Stromal cell of bone marrow (primary cell): ENCODE results near the gene VSTM2B.

Experiments used
- DNase-seq: peaks from one replicate; pipeline ENCODE4 v3.0.0-alpha.2; 2012; ENCODE audit warnings: low read depth

The VSTM2B gene

GRCh38 chr19:29497241-29497640 is 28.6 kb upstream of the VSTM2B start:
- no peak for DNase-seq

DNA sequence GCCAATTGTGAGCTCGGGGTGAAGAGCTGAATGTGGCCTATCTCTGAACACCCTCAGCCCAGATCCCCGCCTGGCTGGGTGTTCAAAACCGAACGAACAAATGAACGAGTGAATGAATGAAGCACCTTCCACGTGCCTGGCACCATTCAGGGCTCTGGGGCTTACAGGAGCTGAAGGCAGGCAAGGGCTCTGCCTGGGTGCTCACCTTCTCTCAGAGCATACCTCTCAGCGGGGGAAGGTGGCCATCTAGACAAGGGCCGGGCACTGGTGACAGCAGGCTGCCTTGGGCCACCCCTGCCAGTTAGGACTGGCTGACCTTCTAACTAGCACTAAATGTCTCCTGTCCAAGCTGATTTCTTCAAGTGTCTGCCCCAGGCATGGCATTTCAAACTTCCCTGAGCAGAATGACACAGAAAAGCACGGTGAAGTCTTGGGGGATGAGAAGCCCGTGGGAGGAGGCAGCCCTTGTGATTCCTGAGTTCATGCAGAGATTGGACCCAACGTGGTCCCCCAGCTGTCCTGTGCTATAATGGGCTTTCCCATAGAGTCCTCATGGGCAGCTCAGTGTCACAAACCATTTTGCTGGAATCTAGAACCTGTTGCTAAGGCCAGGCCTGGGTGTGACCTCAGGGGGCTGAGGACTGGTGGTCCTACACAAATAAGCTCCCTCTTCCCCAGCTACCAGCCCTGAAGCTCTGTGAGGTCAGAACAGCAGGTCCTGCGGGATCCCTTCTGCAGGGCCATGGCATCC is 27.9 kb upstream of the VSTM2B start:
- DNase-seq, result no peak

DNA sequence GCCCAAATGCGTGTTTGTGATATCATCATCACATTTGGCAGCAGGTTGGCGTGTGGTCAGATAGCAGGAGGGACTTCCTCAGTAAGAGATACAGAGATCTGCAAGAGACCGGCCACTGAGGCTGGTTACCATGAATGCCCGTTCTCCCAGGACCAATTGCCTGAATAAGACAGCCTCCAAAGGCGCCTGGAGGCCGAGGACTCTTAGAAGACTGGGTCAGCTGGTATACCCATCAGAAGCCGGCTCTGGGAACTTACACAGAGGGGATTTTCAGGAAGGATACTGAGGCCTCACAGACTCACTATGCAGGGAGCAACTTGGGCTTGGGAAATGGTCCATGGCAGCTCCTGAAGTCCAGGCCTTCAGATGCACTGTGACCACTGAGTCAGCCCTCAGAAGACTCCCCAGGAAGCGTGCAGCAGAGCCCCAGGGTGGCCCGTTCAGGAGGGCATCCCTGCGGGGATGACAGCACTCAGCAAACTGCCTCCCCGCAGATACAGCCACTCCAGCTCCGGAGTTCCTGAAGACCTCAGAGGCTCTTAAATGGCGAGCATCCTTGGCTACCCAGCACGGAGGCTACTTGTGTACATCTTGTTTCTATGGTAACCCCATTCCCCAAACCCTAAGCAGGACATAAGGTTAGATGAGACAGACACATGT is 26.4 kb upstream of the VSTM2B start:
- no peak for DNase-seq

- no peak for DNase-seq
Observed at GRCh38 chr19:29499921-29500590, 25.7 kb upstream of the VSTM2B start.

DNA sequence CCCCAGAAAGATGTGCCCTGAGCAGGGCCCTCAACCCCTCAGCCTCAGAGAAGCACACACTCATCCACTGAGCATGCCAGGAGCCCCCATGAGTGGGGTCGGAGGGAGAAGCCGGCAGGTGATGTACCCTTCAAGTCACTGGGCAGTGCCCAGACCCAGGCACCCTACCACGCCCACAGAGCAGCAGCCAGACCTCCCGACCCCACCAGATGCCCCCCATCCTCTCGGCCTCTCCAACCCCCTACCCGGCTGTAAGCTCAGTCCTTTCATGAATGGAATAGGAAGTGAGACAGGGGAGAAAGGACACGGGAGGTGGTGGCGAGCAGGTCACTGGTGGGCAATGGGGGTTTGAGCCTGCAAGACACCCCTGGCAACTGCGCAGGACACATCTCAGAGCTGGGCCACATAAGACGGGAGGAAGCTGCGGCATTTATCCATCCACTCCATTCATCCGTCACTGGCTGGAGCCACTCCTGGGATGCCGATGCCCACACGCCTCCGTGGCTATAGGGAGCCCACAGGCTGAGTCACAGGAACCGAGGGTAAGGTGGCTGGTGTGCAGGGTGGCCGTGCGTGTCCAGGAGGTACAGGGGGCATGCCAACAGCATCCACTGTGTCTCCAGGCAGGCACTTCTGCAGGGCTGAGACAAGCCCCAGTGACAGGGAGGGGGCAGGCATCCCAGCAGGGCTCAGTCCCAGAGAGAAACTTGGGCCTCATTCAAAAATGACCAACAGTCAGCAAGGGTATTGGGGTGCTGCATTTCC is 23.8 kb upstream of the VSTM2B start:
- no peak for DNase-seq

DNA sequence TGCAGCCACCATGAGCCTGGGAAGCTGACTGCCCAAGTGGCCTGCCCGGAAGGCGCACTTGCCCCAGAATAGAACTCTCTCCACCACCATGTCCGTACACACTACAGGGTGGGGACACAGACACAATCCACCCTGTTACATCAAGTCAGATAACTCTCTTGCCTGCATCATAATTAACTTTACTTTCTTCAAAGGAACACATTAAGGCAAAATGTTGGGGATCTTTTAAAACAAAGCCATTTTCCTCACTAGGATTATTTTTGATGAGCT is 23.3 kb upstream of the VSTM2B start:
- no peak for DNase-seq

DNA sequence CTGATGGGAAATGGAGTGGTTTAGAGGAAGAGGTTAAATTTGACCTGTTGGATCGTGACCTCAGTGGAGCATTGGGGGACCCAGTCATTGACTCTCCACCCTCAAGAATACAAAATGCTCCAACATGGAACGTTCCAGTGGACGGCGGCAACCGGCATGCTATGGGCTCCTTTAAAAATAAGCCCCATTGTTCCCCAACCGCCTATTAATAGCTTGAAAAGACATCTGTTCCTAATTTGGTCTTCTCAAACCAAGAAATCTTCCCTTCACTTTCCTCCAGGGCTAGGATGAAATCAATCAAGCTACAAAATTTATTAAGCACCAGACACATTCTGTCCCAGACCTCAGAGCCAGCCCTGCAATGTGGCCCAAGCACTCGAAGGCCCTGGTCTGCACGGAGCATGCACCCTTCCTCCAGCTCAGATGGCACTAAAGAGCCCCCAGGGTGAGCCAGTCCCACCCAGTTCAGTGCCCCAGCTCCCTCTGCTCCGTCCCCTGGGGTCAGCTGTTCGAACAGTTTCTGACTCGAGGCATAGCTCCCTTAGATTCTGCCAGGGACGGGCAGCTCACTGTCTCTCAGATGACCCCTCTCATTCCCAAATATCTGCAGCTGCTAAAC is 22.5 kb upstream of the VSTM2B start:
- DNase-seq, result no peak

DNA sequence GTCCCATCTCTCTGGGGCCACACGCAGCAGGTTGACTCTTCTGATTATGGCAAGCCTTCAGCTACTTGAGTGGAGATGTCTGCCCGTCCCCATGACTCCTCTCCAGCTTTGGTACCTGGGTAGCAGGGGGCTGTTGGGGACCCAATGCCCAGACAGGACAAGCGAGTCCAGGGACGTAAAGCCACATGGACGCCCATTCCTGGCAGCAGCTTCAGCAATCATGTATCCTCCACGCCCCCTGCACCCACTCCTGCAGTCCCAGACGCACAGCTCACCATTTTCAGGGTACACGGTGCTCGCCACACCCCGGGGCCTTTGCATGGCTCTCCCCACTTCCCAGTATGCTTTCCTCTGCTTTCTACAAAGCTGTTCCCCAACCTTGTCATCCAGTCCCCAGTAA is 22.0 kb upstream of the VSTM2B start:
- no peak for DNase-seq

- DNase-seq, result no peak
Observed at GRCh38 chr19:29504454-29504853, 21.3 kb upstream of the VSTM2B start.

- DNase-seq, result no peak
Observed at GRCh38 chr19:29505097-29505824, 20.5 kb upstream of the VSTM2B start.

GRCh38 chr19:29506619-29506911 is 19.2 kb upstream of the VSTM2B start:
- DNase-seq, result no peak

DNA sequence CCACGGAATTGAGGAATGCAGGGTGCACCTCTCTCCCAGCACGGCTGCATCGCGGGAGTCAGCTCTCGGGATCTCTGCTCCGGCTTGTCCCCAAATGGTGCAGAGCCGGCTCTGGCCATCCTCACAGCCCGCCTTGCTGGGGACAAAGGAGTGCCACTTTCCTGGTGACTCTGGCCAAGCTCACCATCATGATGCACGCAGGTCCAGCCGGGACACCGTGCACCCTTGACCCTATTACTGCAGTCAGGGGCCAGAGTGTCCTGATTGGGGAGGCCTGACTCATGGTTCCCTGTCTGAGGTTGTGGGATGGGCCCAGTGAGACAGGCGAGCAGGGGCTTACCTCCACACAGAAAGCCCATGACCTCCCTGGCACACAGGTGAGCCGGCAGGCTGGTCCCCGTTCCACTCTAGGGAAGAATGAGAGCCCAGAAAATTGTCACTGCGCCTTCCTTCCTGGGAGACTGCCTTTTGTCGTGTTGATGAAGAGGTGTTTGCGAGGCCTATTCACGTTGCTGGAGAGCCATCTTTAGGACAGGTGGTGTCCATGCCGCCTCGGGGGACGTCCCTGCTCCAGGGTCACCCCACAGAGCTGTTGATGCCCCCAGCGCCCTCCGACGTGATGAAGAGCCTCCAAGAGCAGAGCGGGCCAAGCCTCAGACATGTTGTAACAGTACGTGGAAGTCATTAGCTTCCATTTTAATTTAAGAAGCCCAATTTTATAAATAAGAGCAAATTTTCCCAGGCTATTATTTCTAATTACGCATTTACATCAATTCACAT is 18.5 kb upstream of the VSTM2B start:
- DNase-seq, result no peak

- DNase-seq, result no peak
Observed at GRCh38 chr19:29508181-29508580, 17.6 kb upstream of the VSTM2B start.

GRCh38 chr19:29509456-29509855 is 16.3 kb upstream of the VSTM2B start:
- no peak for DNase-seq

DNA sequence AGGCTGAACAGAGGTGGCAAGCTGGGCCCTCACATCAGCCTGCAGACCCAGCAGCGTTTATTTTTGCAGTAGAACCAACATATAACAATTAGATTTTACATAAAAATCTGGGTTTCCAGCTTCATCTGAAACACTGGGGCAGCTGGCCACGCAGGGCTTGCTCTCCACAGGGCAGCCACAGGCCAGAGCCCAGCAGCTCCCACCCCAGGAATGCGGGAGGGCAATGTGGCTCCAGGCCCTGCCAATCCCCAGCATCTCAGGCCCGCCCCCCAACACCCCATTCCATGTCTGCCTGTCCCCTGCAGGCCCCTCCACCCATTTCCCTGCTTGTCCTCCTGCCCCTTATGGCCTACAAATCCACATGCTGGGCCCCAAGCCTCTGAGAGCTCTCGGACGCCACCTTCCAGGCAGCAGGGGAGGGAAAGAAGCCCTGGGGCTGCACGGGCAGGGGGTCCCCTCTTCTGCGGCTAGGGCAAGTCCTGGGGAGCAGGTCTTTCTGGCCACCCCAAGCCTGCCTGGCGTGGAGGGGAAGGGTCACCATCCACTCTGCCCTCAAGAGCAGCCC is 15.0 kb upstream of the VSTM2B start:
- no peak for DNase-seq

DNA sequence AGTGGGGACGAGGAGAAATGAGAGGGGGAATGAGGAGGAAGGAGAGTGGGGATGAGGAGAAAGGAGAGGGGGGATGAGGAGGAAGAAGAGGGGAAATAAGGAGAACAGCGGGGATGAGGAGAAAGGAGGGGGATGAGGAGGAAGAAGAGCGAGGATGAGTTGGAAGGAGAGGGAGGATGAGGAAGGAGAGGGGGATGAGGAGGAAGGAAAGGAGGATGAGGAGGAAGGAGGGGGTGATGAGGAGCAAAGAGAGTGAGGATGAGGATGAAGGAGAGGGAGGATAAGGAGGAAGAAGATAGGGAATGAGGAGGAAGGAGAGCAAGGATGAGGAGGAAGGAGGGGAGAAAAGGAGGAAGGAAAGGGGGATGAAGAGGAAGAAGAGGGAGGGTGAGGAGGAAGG is 14.0 kb upstream of the VSTM2B start:
- DNase-seq, result no peak

- no peak for DNase-seq
Observed at GRCh38 chr19:29512748-29513147, 13.0 kb upstream of the VSTM2B start.

- DNase-seq, result no peak
Observed at GRCh38 chr19:29514525-29515232, 11.1 kb upstream of the VSTM2B start.

- DNase-seq, result no peak
Observed at GRCh38 chr19:29515233-29515619, 10.6 kb upstream of the VSTM2B start.

DNA sequence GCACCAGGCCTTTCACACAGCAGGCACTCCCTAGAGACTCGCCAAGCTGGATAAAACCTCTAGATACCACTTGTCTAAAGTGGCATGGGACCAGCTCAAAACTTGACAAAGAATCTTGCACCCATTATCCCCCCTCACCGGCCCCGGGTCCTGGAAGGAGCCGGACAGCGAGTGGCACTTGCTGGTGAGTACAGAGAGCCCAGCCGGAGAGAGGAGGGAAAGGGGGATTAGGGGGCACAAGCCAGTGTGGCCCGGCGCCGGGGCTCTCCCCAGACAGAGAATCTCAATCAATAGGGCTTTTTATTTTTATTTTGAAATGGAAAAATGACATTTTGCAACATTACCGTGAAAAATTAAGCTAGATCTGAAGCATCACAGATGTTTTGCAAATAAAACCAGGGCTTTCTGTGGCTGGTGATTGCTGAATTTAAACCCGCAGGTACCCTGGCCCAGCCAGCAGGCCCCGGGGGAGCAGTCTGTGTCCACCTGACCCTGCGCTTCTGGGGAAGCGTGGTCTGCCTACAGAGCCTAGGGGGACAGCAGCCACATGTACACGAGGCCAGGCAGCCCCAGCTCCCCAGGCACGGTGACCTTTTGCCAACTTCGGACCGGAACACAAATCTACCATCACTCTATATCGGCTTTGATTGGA is 10.0 kb upstream of the VSTM2B start:
- no peak for DNase-seq
